ENCODE results near the gene PIEZO1.

The PIEZO1 gene

GRCh38 chr16:88735121-88735520 is 49.9 kb downstream of the PIEZO1 start:
- no peak for DNase-seq

- DNase-seq: no peak
Measured at GRCh38 chr16:88734361-88734728, 50.7 kb downstream of the PIEZO1 start.

DNA sequence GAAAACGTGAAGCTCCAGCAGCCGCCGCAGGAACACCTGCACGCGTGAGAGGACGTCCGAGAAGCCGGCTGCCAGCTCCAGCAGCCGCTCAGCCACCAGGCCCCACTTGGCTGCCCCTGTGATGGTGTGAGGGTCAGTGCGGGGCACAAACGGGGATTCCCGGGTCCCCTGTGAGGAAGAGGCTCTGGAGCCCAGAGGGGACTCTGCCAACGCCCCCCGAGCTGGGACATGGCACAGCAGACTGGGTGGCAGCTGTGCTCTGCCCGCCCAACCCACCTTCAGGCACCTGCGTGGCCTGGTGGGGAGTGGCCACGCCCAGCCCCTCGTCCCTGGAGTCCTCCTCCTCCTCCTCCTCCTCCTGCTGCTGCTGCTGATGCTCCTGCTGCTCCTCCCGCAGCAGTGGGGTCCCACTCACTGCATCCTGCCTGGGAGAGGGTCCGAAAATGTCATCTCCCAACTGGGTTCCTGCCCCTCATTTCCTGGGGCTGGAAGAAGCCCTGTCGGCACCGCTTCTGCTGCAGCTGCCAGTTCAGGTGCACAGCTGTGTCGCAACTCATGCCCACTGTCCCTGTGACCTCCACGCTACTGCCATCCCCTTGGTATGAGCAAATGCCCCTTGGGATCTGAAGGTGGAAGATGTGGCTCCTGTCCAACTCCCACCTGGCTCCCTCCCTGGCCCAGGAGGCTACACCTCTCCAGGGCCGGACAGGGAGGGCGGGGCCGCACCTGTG is 51.2 kb downstream of the PIEZO1 start:
- DNase-seq: no peak

- no peak for DNase-seq
Measured at GRCh38 chr16:88732961-88733294, 52.1 kb downstream of the PIEZO1 start.

- no peak for DNase-seq
Measured at GRCh38 chr16:88732172-88732960, 52.7 kb downstream of the PIEZO1 start.

DNA sequence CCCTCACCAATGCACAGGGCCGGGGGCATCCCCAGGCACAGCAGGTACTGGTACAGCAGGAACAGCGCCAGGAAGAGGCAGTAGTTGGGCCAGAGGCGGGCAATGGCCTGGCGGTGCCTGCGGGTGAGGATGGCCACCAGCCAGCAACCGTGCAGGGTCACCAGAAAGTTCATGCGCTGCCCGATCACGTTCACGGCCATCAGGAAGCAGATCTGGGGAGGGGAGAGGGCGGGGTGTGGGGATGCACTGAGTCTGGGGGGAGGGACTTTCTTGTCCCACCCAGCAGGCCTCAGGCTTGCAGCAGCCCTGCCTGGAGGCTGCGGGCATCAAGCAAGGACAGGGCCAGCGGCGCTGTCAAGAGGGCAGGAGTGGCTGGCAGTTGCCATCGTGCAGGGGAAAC is 53.3 kb downstream of the PIEZO1 start:
- DNase-seq: no peak

- DNase-seq: no peak
Measured at GRCh38 chr16:88730632-88731607, 54.1 kb downstream of the PIEZO1 start.

- DNase-seq: no peak
Measured at GRCh38 chr16:88727871-88728270, 57.1 kb downstream of the PIEZO1 start.

DNA sequence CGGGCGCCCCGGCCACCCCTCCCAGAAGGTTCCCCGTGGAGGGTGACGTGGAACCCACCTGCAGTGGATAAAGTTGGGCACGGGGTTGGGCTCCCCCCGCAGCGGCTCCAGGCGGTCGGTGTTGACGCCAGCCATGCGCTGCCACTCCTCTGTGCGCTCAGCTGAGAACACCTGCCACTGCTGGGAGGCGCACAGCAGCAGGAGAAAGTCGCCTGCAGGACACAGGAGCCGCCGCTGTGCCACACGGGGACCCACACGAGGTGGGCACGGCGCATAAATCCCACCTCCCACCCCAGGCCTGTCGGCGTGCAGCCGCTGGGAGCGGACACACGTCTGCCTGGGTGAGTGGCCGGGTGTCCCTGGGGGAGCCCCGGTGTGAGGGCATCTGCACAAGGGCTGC is 58.0 kb downstream of the PIEZO1 start:
- DNase-seq: no peak

GRCh38 chr16:88726408-88726749 is 58.6 kb downstream of the PIEZO1 start:
- no peak for DNase-seq

- no peak for DNase-seq
Measured at GRCh38 chr16:88725609-88726407, 59.2 kb downstream of the PIEZO1 start.

DNA sequence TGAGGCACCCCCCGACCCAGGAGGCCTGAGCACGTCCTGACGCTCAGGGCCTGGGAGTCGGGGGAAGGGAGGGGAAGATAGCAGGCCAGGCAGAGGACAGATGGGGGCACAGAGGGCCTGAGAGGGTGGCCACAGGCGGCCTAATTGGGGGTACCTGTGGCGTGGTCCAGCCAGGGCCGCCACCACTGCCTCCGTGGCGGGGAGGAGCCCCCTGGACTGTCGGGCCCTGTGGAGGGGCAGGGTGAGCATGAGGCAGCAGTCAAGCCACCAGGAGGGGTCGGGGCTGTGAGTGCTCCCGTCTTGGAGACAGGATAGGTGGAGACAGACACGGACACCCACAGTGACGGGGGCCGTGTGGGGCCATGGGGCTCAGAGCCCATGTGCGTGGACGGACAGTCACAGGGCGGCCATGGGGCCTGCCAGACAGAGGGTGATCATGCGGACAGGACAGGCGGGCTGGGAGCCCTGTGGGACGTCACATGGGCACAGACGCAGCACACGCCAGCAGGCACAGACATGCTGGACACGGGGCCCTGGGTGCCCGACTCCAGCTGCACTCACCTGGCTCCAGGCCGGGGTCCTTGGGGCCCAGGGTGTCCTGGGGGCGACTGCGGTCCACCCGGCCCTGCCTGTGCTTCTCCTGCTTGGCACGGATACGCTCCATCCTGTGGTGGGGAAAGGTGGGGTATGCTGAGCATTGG is 60.0 kb downstream of the PIEZO1 start:
- DNase-seq: no peak

- no peak for DNase-seq
Measured at GRCh38 chr16:88723911-88724310, 61.1 kb downstream of the PIEZO1 start.

DNA sequence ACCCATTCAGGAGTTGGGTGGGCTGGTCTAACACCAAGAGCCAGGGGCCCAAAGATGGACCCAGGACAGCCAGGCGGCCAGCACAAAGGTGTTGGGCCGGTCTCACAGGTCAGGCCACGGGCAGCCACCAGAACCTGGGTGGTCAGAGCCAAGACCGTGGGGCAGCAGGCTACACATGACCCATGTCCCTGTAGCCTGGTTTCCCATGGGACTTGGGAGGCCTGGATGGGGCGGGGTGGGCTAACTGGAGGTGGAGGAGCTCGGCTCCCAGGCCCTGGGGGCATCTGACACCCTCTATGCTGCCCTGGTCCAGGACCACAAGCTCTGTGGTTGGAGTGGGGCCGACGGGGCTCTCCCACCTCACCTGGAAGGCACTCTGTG is 61.5 kb downstream of the PIEZO1 start:
- no peak for DNase-seq

- no peak for DNase-seq
Measured at GRCh38 chr16:88722784-88723506, 62.1 kb downstream of the PIEZO1 start.

GRCh38 chr16:88721815-88722755 is 62.9 kb downstream of the PIEZO1 start:
- no peak for DNase-seq

- no peak for DNase-seq
Measured at GRCh38 chr16:88721236-88721635, 63.8 kb downstream of the PIEZO1 start.

DNA sequence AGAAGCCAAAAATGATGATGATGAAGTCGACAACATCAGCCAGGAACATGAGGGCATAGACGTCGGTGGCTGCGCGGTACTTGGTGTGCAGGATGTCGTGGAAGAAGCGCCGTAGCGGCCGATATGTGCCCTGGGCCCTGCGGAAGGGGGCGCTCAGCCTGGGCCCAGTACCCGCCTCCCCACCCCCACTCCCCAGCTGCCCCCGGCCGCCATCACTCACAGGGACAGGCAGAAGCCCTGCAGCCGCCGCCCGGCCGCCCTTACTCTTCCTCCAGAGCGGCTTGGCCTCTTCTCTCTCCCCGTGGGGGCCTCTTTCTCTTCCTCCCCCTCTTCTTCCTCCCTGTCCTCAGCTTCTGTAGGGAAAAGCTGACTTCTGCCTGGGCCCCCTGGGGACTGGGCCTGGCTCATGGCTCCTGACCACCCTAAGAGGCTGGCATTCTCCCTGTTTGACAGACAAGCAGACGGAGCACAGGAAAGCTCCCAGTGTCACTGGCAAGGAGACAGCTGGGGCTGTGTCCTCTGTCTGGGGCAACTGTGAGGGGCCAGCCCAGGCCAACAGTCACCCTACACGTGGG is 64.5 kb downstream of the PIEZO1 start:
- no peak for DNase-seq

- no peak for DNase-seq
Measured at GRCh38 chr16:88719933-88720296, 65.1 kb downstream of the PIEZO1 start.
